SK-N-SH (cell line): ENCODE results near the gene GTPBP3. TPM values are rescaled to one million over a fixed set of nuclear protein-coding genes. Genes with fewer than 3 reads are reported as not detected.

ENCODE experiments used
- CTCF ChIA-PET: fragments of 300-600, 350-600 bp; formaldehyde crosslinking; extraction: SDS; loops from one replicate; lab custom pipeline; 2021; lab: Yijun Ruan, JAX
- POLR2A ChIA-PET: fragments of 350-600 bp; sonication (Branson Sonifier 250); formaldehyde crosslinking; extraction: SDS; loops from one replicate; lab custom pipeline; 2020; ENCODE audit warnings: antibody characterized with exemption, inconsistent platforms; lab: Yijun Ruan, JAX
- DNase-seq: peaks from one replicate; pipeline ENCODE4 v3.0.0; 2012
- H2AFZ ChIP-seq: fragments of 200-600 bp; sonication (generic); 2 replicates; pipeline ENCODE4 v1.8.1; 2016; ENCODE audit warnings: antibody characterized with exemption, mild to moderate bottlenecking, low read depth
- H3F3A ChIP-seq: fragments of 200-600 bp; sonication (generic); replicated peaks from 2 replicates; pipeline ENCODE3; 2016; ENCODE audit warnings: antibody characterized with exemption, mild to moderate bottlenecking; ENCODE audit not compliant: insufficient read depth
- H3K27ac ChIP-seq, 2 experiments: fragments of 200-500 bp in 1 of 2; fragments of 200-600 bp in 1 of 2; sonication (Bioruptor generic) in 1 of 2; sonication (generic), shearing (Covaris generic) in 1 of 2; 2 replicates each; pipeline versions ENCODE4 v1.5.1 to v1.6.1; 2014 to 2016; ENCODE audit warnings: low read depth in 2 of 2, inconsistent platforms in 1 of 2, low read length in 1 of 2, mild to moderate bottlenecking in 1 of 2, mixed read lengths in 1 of 2
- H3K27me3 ChIP-seq: fragments of 200-600 bp; sonication (generic), shearing (Covaris generic); 2 replicates; pipeline ENCODE4 v1.6.1; 2016; ENCODE audit warnings: mixed run types; ENCODE audit not compliant: insufficient read depth
- H3K36me3 ChIP-seq, 2 experiments: fragments of 200-500 bp in 1 of 2; fragments of 200-600 bp in 1 of 2; sonication (Bioruptor generic) in 1 of 2; sonication (generic) in 1 of 2; replicated peaks in 1 of 2; 2 replicates each; pipeline versions ENCODE3 to v1.5.1; 2014 to 2016; ENCODE audit warnings: low read length in 1 of 2, mild to moderate bottlenecking in 1 of 2; ENCODE audit not compliant: insufficient read depth in 2 of 2, control insufficient read depth in 1 of 2
- H3K4me1 ChIP-seq, 2 experiments: fragments of 200-500 bp in 1 of 2; fragments of 200-600 bp in 1 of 2; sonication (Bioruptor generic) in 1 of 2; sonication (generic), shearing (Covaris generic) in 1 of 2; 2 replicates each; pipeline versions ENCODE4 v1.5.1 to v1.6.1; 2014 to 2016; ENCODE audit warnings: low read depth in 1 of 2, low read length in 1 of 2, mixed run types in 1 of 2; ENCODE audit not compliant: insufficient read depth in 2 of 2, control insufficient read depth in 1 of 2
- H3K4me2 ChIP-seq: fragments of 200-600 bp; sonication (generic), shearing (Covaris generic); 2 replicates; pipeline ENCODE4 v1.6.1; 2017; ENCODE audit warnings: mixed run types
- H3K4me3 ChIP-seq, 2 experiments: fragments of 200-500 bp in 1 of 2; fragments of 200-600 bp in 1 of 2; sonication (Bioruptor generic) in 1 of 2; sonication (generic), shearing (Covaris generic) in 1 of 2; 2 replicates each; pipeline versions ENCODE4 v1.5.1 to v1.8.1; 2014 to 2016; ENCODE audit warnings: low read depth in 2 of 2, inconsistent platforms in 1 of 2, low read length in 1 of 2, mild to moderate bottlenecking in 1 of 2, mixed read lengths in 1 of 2, moderate library complexity in 1 of 2
- H3K79me2 ChIP-seq: fragments of 200-600 bp; sonication (generic); 2 replicates; pipeline ENCODE4 v1.8.1; 2017; ENCODE audit warnings: mild to moderate bottlenecking; ENCODE audit not compliant: insufficient read depth
- H3K9ac ChIP-seq: fragments of 200-600 bp; sonication (generic); 2 replicates; pipeline ENCODE4 v1.6.1; 2017; ENCODE audit warnings: mixed run types
- H3K9me2 ChIP-seq: fragments of 200-600 bp; sonication (generic); 2 replicates; pipeline ENCODE4 v1.6.1; 2017; ENCODE audit warnings: mixed run types
- H3K9me3 ChIP-seq: fragments of 200-600 bp; sonication (generic); 2 replicates; pipeline ENCODE4 v1.6.1; 2017; ENCODE audit warnings: mixed run types, mild to moderate bottlenecking, moderate library complexity
- H4K20me1 ChIP-seq: fragments of 200-600 bp; sonication (generic); 2 replicates; pipeline ENCODE4 v1.6.1; 2017; ENCODE audit warnings: mild to moderate bottlenecking, mixed run types; ENCODE audit not compliant: insufficient read depth
- CHD2 ChIP-seq: fragments of 150-350 bp; IDR thresholded peaks from 2 replicates; pipeline ENCODE4 v1.6.1; 2018; ENCODE audit warnings: low read length; ENCODE audit not compliant: partially characterized antibody
- CTCF ChIP-seq: fragments of 200-600 bp; sonication (generic); IDR thresholded peaks from 2 replicates; pipeline ENCODE4 v1.6.1; 2017; ENCODE audit warnings: antibody characterized with exemption, mild to moderate bottlenecking, moderate library complexity
- ELF1 ChIP-seq: IDR thresholded peaks from 2 replicates; pipeline ENCODE4 v1.4.0; 2012
- GATA2 ChIP-seq: sonication (generic); formaldehyde crosslinking; IDR thresholded peaks from 2 replicates; pipeline ENCODE4 v1.5.0; 2020; ENCODE audit warnings: mild to moderate bottlenecking, missing genetic modification reagents
- MAX ChIP-seq: IDR thresholded peaks from 2 replicates; pipeline ENCODE4 v1.4.0; 2012; ENCODE audit warnings: low read depth
- MEF2A ChIP-seq: IDR thresholded peaks from 2 replicates; pipeline ENCODE4 v1.4.0; 2012; ENCODE audit warnings: low read depth, borderline replicate concordance
- MXI1 ChIP-seq: IDR thresholded peaks from 2 replicates; pipeline ENCODE4 v1.6.1; 2012; ENCODE audit warnings: mild to moderate bottlenecking, low read depth, low read length, improper control_type of control experiment
- NFIC ChIP-seq: IDR thresholded peaks from 2 replicates; pipeline ENCODE4 v1.4.0; 2012; ENCODE audit warnings: borderline replicate concordance
- POLR2AphosphoS5 ChIP-seq: IDR thresholded peaks from 2 replicates; pipeline ENCODE4 v1.6.1; 2012; ENCODE audit warnings: low read depth, low read length
- RAD21 ChIP-seq: IDR thresholded peaks from 2 replicates; pipeline ENCODE4 v1.6.1; 2012; ENCODE audit warnings: mild to moderate bottlenecking, low read length
- RCOR1 ChIP-seq: fragments of 150-350 bp; IDR thresholded peaks from 2 replicates; pipeline ENCODE4 v1.6.1; 2017; ENCODE audit warnings: antibody characterized with exemption, low read length
- REST ChIP-seq: IDR thresholded peaks from 2 replicates; pipeline ENCODE4 v1.6.1; 2012; ENCODE audit warnings: mild to moderate bottlenecking, low read depth, low read length, moderate library complexity
- RFX5 ChIP-seq: IDR thresholded peaks from 2 replicates; pipeline ENCODE4 v1.6.1; 2012; ENCODE audit warnings: mild to moderate bottlenecking, improper control_type of control experiment, low read length
- SMC3 ChIP-seq: IDR thresholded peaks from 2 replicates; pipeline ENCODE4 v1.6.1; 2012; ENCODE audit warnings: low read depth, low read length, improper control_type of control experiment
- USF1 ChIP-seq: IDR thresholded peaks from 2 replicates; pipeline ENCODE4 v1.4.0; 2012; ENCODE audit warnings: low read depth, borderline replicate concordance
- USF2 ChIP-seq: fragments of 150-350 bp; IDR thresholded peaks from 2 replicates; pipeline ENCODE4 v1.6.1; 2017; ENCODE audit warnings: antibody characterized with exemption, low read length, low read depth, borderline replicate concordance
- YY1 ChIP-seq: IDR thresholded peaks from 2 replicates; pipeline ENCODE4 v1.4.0; 2012; ENCODE audit warnings: low read depth, mild to moderate bottlenecking
- WGBS: methylation state at CpG from one replicate; pipeline ENCODE4 v1.1.6; 2017; ENCODE audit warnings: low lambda C conversion rate; 5-methylcytosine and 5-hydroxymethylcytosine counted together
- polyA plus RNA-seq, 3 experiments: library from polyadenylated mRNA; depleted of rRNA; stranded (reverse); fragments of >200 nt; gene quantifications; 2 replicates each; pipeline ENCODE4 v1.2.3, GENCODE V29; 2012

The GTPBP3 gene
- polyA plus RNA-seq, 1 of the 3 experiments (the other 2 are of a cell fraction), result 21.6 TPM

- H3K36me3 ChIP-seq, result peaks cover 0 to 5% of the 10 kb centered on the region in 2 experiments
- WGBS, result 34% methylated on average over 11 of the region's 24 CpGs
- DNase-seq, result peak; percentile 89
- peak overlapping the region; percentile 55 for H2AFZ ChIP-seq
- no peaks in the 10 kb centered on the region for H3K9me2 ChIP-seq
- H3K27me3 ChIP-seq, result no peaks in the 10 kb centered on the region
- H3K4me2 ChIP-seq, result no peak overlapping the region
- H3K9ac ChIP-seq, result no peak overlapping the region
- H3K4me1 ChIP-seq, result peaks cover 5 to 6% of the 10 kb centered on the region in 2 experiments; a peak in 1 of 4 replicates
- H3F3A ChIP-seq, result no peaks in the 10 kb centered on the region
- POLR2A ChIA-PET, result interaction anchor here (0.7 kb wide), 1 partner anchor 411 kb away, joined by 6 read pairs; no protein-coding TSS in a partner anchor
- no peaks in the 10 kb centered on the region for H3K79me2 ChIP-seq
- no peak overlapping the region for H3K27ac ChIP-seq
- H3K4me3 ChIP-seq, result no peak overlapping the region
- no peaks in the 10 kb centered on the region for H4K20me1 ChIP-seq
- peak; percentile 76 for TF ChIP-seq ELF1
- peak; percentile 88 for TF ChIP-seq SMC3
- TF ChIP-seq POLR2AphosphoS5, result no peak
- TF ChIP-seq MAX, result no peak
- TF ChIP-seq RAD21, result peak; percentile 84
- TF ChIP-seq CTCF, result peak; percentile 84
- TF ChIP-seq, all 33 proteins: peak for 4
- no peaks in the 10 kb centered on the region for H3K9me3 ChIP-seq
- CTCF ChIA-PET, result interaction anchor here (0.7 to 8.9 kb wide), 15 partner anchors 10 to 508 kb away, joined by 3 to 80 read pairs (median 4); partner anchors contain the start of genes ANKLE1 and CCDC194
These were observed 8.8 kb downstream of the GTPBP3 start for GRCh38 chr19:17346109-17346671.

GRCh38 chr19:17347361-17347760 is 10.0 kb downstream of the GTPBP3 start:
- no peaks in the 10 kb centered on the region for H4K20me1 ChIP-seq
- H3K9me2 ChIP-seq, result no peaks in the 10 kb centered on the region
- CTCF ChIA-PET, result interaction anchor here (0.8 to 8.9 kb wide), 11 partner anchors 10 to 101 kb away, joined by 3 to 80 read pairs (median 3); no protein-coding TSS in a partner anchor
- no peaks in the 10 kb centered on the region for H3K36me3 ChIP-seq
- no peak overlapping the region for H2AFZ ChIP-seq
- H3K79me2 ChIP-seq, result no peaks in the 10 kb centered on the region
- no peak overlapping the region for H3K4me2 ChIP-seq
- H3K4me1 ChIP-seq, result peaks cover 5 to 6% of the 10 kb centered on the region in 2 experiments; a peak in 1 of 4 replicates
- no peak overlapping the region for H3K4me3 ChIP-seq
- H3F3A ChIP-seq, result no peaks in the 10 kb centered on the region
- no peak overlapping the region for H3K27ac ChIP-seq
- POLR2A ChIA-PET, result no interaction called here
- DNase-seq, result no peak
- H3K9ac ChIP-seq, result no peak overlapping the region
- H3K27me3 ChIP-seq, result no peaks in the 10 kb centered on the region
- 53% methylated on average over 5 of the region's 6 CpGs for WGBS
- H3K9me3 ChIP-seq, result no peaks in the 10 kb centered on the region
- TF ChIP-seq CTCF, result no peak
- no peak for TF ChIP-seq GATA2 (CRISPR knock-in tag)
- TF ChIP-seq REST, result no peak
- TF ChIP-seq POLR2AphosphoS5, result no peak
- no peak for TF ChIP-seq RFX5
- TF ChIP-seq USF1, result no peak
- no peak for TF ChIP-seq NFIC
- TF ChIP-seq MEF2A, result no peak
- no peak for TF ChIP-seq RCOR1
- no peak for TF ChIP-seq YY1
- no peak for TF ChIP-seq CHD2
- no peak for TF ChIP-seq USF2
- no peak for TF ChIP-seq MXI1
